Stomach (tissue), 4 donors: ENCODE results near the gene LURAP1L.

Source experiments
- CTCF ChIP-seq, 7 experiments: fragments of 450-650 bp in 4 of 7; fragments of 200-600 bp in 3 of 7; sonication (generic) in 3 of 7; IDR thresholded peaks; one replicate each; pipeline ENCODE4 v1.5.1; 2016 to 2019; ENCODE audit warnings: antibody characterized with exemption in 7 of 7, control low read depth in 2 of 7, mild to moderate bottlenecking in 1 of 7
- POLR2A ChIP-seq, 4 donors: fragments of 450-650 bp; IDR thresholded peaks; one replicate each; pipeline ENCODE4 v1.6.1; 2016; ENCODE audit warnings: antibody characterized with exemption in 4 of 4, control low read depth in 2 of 4, mild to moderate bottlenecking in 1 of 4, moderate library complexity in 1 of 4
- POLR2AphosphoS5 ChIP-seq, 3 donors: sonication (generic); formaldehyde crosslinking; IDR thresholded peaks; one replicate each; pipeline ENCODE4 v1.6.1; 2016; ENCODE audit warnings: antibody characterized with exemption in 3 of 3

- TF ChIP-seq CTCF (IDR thresholded peaks at IDR 0.05) (no peak), POLR2A (IDR thresholded peaks at IDR 0.05) (no peak), POLR2AphosphoS5 (IDR thresholded peaks at IDR 0.05) (no peak)
Observed at GRCh38 chr9:12765088-12765798, 9.6 kb upstream of the LURAP1L start.
